ENCODE results near the gene FOXP1. TPM values are rescaled to one million over a fixed set of nuclear protein-coding genes. Genes with fewer than 3 reads are reported as not detected.

Gene FOXP1
- total and polyA plus RNA-seq, 8 donors, result 12.3 to 215 (median 117) TPM

DNA sequence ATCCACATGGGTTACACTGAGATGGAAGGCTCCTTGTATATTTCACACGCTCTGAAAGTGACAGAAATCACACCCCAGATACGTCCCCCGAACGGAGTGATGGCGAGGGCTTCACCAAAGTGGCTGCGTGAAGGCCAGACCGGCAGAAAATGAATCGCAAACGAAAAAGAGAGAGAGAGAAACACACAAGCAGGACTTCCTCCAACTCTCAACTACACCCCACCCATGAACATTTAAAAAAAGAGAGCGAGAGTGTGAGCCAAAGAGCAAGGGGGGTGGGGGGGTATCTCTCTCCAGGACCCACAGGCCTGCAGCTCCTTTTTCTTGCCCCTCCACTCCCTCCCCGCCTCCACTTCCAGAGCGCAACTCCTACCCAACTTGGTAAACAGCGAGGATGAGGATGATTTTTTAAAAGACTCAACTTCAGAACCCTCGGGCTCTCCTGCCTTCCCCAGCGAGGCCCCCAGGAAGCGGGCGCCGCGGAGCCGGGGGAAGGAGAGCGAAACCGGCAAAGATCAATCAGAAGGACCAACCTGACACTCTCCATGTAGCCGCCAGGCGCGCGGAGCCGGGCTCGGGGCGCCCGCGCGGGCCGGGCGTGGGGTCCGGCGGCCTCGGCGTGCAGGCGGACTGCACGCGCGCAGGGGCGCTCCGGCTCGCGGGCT, 519.1 kb downstream of the FOXP1 start:
- no peaks in the 10 kb centered on the region for H3K27me3 ChIP-seq
- peak; percentile 57 to 85 for DNase-seq
- 0 to 1% (median 1%) methylated on average over 19 to 46 of the region's 46 CpGs for WGBS, 5 donors
- intact Hi-C loops (cut with DNase I; ENCODE audit: low total_unique reads), result no loop called here
- H3K36me3 ChIP-seq, result no peaks in the 10 kb centered on the region
- H3K9me3 ChIP-seq, result no peaks in the 10 kb centered on the region
- peaks cover 26 to 82% (median 57%) of the 10 kb centered on the region in 4 donors for H3K4me1 ChIP-seq
- peak overlapping the region; percentile 52 to 67 (median 63) for H3K4me3 ChIP-seq
- peak in 2 of 3 donors; percentile 5 to 20 for TF ChIP-seq POLR2AphosphoS5 (IDR thresholded peaks at IDR 0.05)
- no peak for TF ChIP-seq POLR2A (IDR thresholded peaks at IDR 0.05)
- H3K27ac ChIP-seq, result peak overlapping the region; percentile 86 to 99 (median 95)

- WGBS, 5 donors, result 0 to 1% (median 1%) methylated on average over 13 of the region's 13 CpGs
- intact Hi-C loops (cut with DNase I; ENCODE audit: low total_unique reads), result no loop called here
- TF ChIP-seq EP300 (IDR thresholded peaks at IDR 0.05), result no peak
- TF ChIP-seq POLR2AphosphoS5 (IDR thresholded peaks at IDR 0.05), result no peak
- TF ChIP-seq POLR2A (IDR thresholded peaks at IDR 0.05), result no peak
- TF ChIP-seq, protein P1, sequence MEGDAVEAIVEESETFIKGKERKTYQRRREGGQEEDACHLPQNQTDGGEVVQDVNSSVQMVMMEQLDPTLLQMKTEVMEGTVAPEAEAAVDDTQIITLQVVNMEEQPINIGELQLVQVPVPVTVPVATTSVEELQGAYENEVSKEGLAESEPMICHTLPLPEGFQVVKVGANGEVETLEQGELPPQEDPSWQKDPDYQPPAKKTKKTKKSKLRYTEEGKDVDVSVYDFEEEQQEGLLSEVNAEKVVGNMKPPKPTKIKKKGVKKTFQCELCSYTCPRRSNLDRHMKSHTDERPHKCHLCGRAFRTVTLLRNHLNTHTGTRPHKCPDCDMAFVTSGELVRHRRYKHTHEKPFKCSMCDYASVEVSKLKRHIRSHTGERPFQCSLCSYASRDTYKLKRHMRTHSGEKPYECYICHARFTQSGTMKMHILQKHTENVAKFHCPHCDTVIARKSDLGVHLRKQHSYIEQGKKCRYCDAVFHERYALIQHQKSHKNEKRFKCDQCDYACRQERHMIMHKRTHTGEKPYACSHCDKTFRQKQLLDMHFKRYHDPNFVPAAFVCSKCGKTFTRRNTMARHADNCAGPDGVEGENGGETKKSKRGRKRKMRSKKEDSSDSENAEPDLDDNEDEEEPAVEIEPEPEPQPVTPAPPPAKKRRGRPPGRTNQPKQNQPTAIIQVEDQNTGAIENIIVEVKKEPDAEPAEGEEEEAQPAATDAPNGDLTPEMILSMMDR (IDR thresholded peaks at IDR 0.05), result no peak
- Histone ChIP-seq H3K9me3 (no peaks in the 10 kb centered on the region), H3K36me3 (no peaks in the 10 kb centered on the region), H3K4me3 (peak overlapping the region; percentile 52 to 67 (median 63)), H3K4me1 (peaks cover 30 to 82% (median 60%) of the 10 kb centered on the region in 4 donors), H3K27me3 (no peaks in the 10 kb centered on the region), H3K27ac (peak overlapping the region; percentile 86 to 99 (median 95))
- DNase-seq, result peak in 1 of 2 donors; percentile 78
Observed at GRCh38 chr3:71063773-71064290, 519.7 kb downstream of the FOXP1 start.

DNA sequence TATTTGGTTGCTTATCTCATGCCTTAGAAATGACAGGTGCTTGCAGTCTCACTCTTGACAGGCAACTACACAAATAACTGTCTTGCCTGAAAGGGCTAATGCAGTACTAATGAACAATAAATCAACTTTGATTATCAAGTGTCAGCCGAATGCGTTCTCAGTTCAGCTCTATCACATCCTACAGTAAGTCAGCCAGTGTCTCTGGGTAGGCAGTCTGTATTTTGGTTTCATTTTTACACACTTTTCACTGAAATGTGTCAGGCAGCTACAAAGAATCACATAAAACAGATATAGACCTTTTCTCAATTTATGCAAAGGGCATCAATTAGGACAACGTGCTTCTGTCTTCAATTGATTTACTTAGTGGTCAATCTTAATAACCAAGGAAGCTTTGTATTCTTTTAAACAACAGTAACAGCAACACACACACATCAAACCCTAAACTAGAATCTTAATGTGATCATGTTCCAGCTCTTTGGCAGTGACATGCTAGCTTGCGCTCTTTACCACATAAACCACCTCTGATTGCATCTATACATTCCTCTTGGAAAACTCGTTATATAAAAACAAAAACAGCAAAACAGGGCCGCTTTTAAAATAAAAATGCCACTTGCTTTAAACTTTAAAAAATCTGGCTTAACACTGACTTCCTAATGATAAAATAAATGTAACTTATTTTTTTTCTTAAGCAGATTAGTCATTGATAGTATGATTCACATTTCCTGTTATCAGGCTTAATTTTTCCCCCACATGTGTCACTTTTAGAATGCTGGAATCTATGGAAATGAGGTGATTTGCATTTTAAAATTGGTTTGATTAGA, 520.4 kb downstream of the FOXP1 start:
- Histone ChIP-seq H3K27ac (peak overlapping the region; percentile 86 to 99 (median 95)), H3K27me3 (no peaks in the 10 kb centered on the region), H3K36me3 (no peaks in the 10 kb centered on the region), H3K4me1 (peaks cover 30 to 82% (median 64%) of the 10 kb centered on the region in 4 donors), H3K4me3 (peak overlapping the region; percentile 52 to 67 (median 63)), H3K9me3 (no peaks in the 10 kb centered on the region)
- DNase-seq, result peak in 1 of 2 donors; percentile 68
- WGBS, 5 donors, result 2 to 11% (median 7%) methylated on average over 6 of the region's 6 CpGs
- no peak for TF ChIP-seq POLR2AphosphoS5 (IDR thresholded peaks at IDR 0.05)
- TF ChIP-seq EP300 (IDR thresholded peaks at IDR 0.05), result no peak
- TF ChIP-seq, protein P1 (IDR thresholded peaks at IDR 0.05), result no peak
- no peak for TF ChIP-seq POLR2A (IDR thresholded peaks at IDR 0.05)
- intact Hi-C loops (cut with DNase I; ENCODE audit: low total_unique reads), result no loop called here

- peak in 1 of 2 donors; percentile 41 for DNase-seq
- no peak for TF ChIP-seq POLR2A (IDR thresholded peaks at IDR 0.05)
- TF ChIP-seq, protein P1 (IDR thresholded peaks at IDR 0.05), result no peak
- no peak for TF ChIP-seq POLR2AphosphoS5 (IDR thresholded peaks at IDR 0.05)
- TF ChIP-seq EP300 (IDR thresholded peaks at IDR 0.05), result no peak
- H3K27me3 ChIP-seq, result no peaks in the 10 kb centered on the region
- intact Hi-C loops (cut with DNase I; ENCODE audit: low total_unique reads), result no loop called here
- peaks cover 31 to 82% (median 66%) of the 10 kb centered on the region in 4 donors for H3K4me1 ChIP-seq
- H3K27ac ChIP-seq, result peak overlapping the region in 4 of 5 donors; percentile 92 to 99 (median 96)
- H3K36me3 ChIP-seq, result no peaks in the 10 kb centered on the region
- WGBS, 5 donors, result 18 to 25% (median 19%) methylated on average over 14 of the region's 14 CpGs
- peak overlapping the region; percentile 52 to 67 (median 63) for H3K4me3 ChIP-seq
- H3K9me3 ChIP-seq, result no peaks in the 10 kb centered on the region
Observed at GRCh38 chr3:71062037-71062932, 521.2 kb downstream of the FOXP1 start.
